ENCODE measurements around the gene NPL.

- TF ChIP-seq CTCF (IDR thresholded peaks at IDR 0.05): no peak
- TF ChIP-seq POLR2A (IDR thresholded peaks at IDR 0.05): no peak
Observed at GRCh38 chr1:182872881-182873280, 83.3 kb downstream of the NPL start.
